SK-N-SH (cell line): Measurements from ENCODE around the gene SNAP91. TPM values are rescaled to one million over a fixed set of nuclear protein-coding genes. Genes with fewer than 3 reads are reported as not detected.

ENCODE experiments used
- CTCF ChIA-PET: fragments of 300-600, 350-600 bp; formaldehyde crosslinking; extraction: SDS; loops from one replicate; lab custom pipeline; 2021; lab: Yijun Ruan, JAX
- POLR2A ChIA-PET: fragments of 350-600 bp; sonication (Branson Sonifier 250); formaldehyde crosslinking; extraction: SDS; loops from one replicate; lab custom pipeline; 2020; ENCODE audit warnings: antibody characterized with exemption, inconsistent platforms; lab: Yijun Ruan, JAX
- DNase-seq: peaks from one replicate; pipeline ENCODE4 v3.0.0; 2012
- H2AFZ ChIP-seq: fragments of 200-600 bp; sonication (generic); 2 replicates; pipeline ENCODE4 v1.8.1; 2016; ENCODE audit warnings: antibody characterized with exemption, mild to moderate bottlenecking, low read depth
- H3F3A ChIP-seq: fragments of 200-600 bp; sonication (generic); replicated peaks from 2 replicates; pipeline ENCODE3; 2016; ENCODE audit warnings: antibody characterized with exemption, mild to moderate bottlenecking; ENCODE audit not compliant: insufficient read depth
- H3K27ac ChIP-seq, 2 experiments: fragments of 200-500 bp in 1 of 2; fragments of 200-600 bp in 1 of 2; sonication (Bioruptor generic) in 1 of 2; sonication (generic), shearing (Covaris generic) in 1 of 2; 2 replicates each; pipeline versions ENCODE4 v1.5.1 to v1.6.1; 2014 to 2016; ENCODE audit warnings: low read depth in 2 of 2, inconsistent platforms in 1 of 2, low read length in 1 of 2, mild to moderate bottlenecking in 1 of 2, mixed read lengths in 1 of 2
- H3K27me3 ChIP-seq: fragments of 200-600 bp; sonication (generic), shearing (Covaris generic); 2 replicates; pipeline ENCODE4 v1.6.1; 2016; ENCODE audit warnings: mixed run types; ENCODE audit not compliant: insufficient read depth
- H3K36me3 ChIP-seq, 2 experiments: fragments of 200-500 bp in 1 of 2; fragments of 200-600 bp in 1 of 2; sonication (Bioruptor generic) in 1 of 2; sonication (generic) in 1 of 2; replicated peaks in 1 of 2; 2 replicates each; pipeline versions ENCODE3 to v1.5.1; 2014 to 2016; ENCODE audit warnings: low read length in 1 of 2, mild to moderate bottlenecking in 1 of 2; ENCODE audit not compliant: insufficient read depth in 2 of 2, control insufficient read depth in 1 of 2
- H3K4me1 ChIP-seq, 2 experiments: fragments of 200-500 bp in 1 of 2; fragments of 200-600 bp in 1 of 2; sonication (Bioruptor generic) in 1 of 2; sonication (generic), shearing (Covaris generic) in 1 of 2; 2 replicates each; pipeline versions ENCODE4 v1.5.1 to v1.6.1; 2014 to 2016; ENCODE audit warnings: low read depth in 1 of 2, low read length in 1 of 2, mixed run types in 1 of 2; ENCODE audit not compliant: insufficient read depth in 2 of 2, control insufficient read depth in 1 of 2
- H3K4me2 ChIP-seq: fragments of 200-600 bp; sonication (generic), shearing (Covaris generic); 2 replicates; pipeline ENCODE4 v1.6.1; 2017; ENCODE audit warnings: mixed run types
- H3K4me3 ChIP-seq, 2 experiments: fragments of 200-500 bp in 1 of 2; fragments of 200-600 bp in 1 of 2; sonication (Bioruptor generic) in 1 of 2; sonication (generic), shearing (Covaris generic) in 1 of 2; 2 replicates each; pipeline versions ENCODE4 v1.5.1 to v1.8.1; 2014 to 2016; ENCODE audit warnings: low read depth in 2 of 2, inconsistent platforms in 1 of 2, low read length in 1 of 2, mild to moderate bottlenecking in 1 of 2, mixed read lengths in 1 of 2, moderate library complexity in 1 of 2
- H3K79me2 ChIP-seq: fragments of 200-600 bp; sonication (generic); 2 replicates; pipeline ENCODE4 v1.8.1; 2017; ENCODE audit warnings: mild to moderate bottlenecking; ENCODE audit not compliant: insufficient read depth
- H3K9ac ChIP-seq: fragments of 200-600 bp; sonication (generic); 2 replicates; pipeline ENCODE4 v1.6.1; 2017; ENCODE audit warnings: mixed run types
- H3K9me2 ChIP-seq: fragments of 200-600 bp; sonication (generic); 2 replicates; pipeline ENCODE4 v1.6.1; 2017; ENCODE audit warnings: mixed run types
- H3K9me3 ChIP-seq: fragments of 200-600 bp; sonication (generic); 2 replicates; pipeline ENCODE4 v1.6.1; 2017; ENCODE audit warnings: mixed run types, mild to moderate bottlenecking, moderate library complexity
- H4K20me1 ChIP-seq: fragments of 200-600 bp; sonication (generic); 2 replicates; pipeline ENCODE4 v1.6.1; 2017; ENCODE audit warnings: mild to moderate bottlenecking, mixed run types; ENCODE audit not compliant: insufficient read depth
- EP300 ChIP-seq, 2 experiments: IDR thresholded peaks; 2 replicates each; pipeline versions ENCODE4 v1.4.0 to v1.6.1; 2012; ENCODE audit warnings: borderline replicate concordance in 1 of 2, low read depth in 1 of 2, low read length in 1 of 2
- EZH2phosphoT487 ChIP-seq: fragments of 200-600 bp; sonication (generic); IDR thresholded peaks from 2 replicates; pipeline ENCODE4 v1.6.1; 2017; ENCODE audit warnings: low read depth, mixed run types, mild to moderate bottlenecking, antibody characterized with exemption, moderate library complexity, borderline replicate concordance
- FOSL2 ChIP-seq: IDR thresholded peaks from 2 replicates; pipeline ENCODE4 v1.4.0; 2012; ENCODE audit warnings: low read depth, mild to moderate bottlenecking, moderate library complexity, borderline replicate concordance
- FOXJ3 ChIP-seq: sonication (generic); formaldehyde crosslinking; IDR thresholded peaks from 2 replicates; pipeline ENCODE4 v1.5.1; 2020; ENCODE audit warnings: mild to moderate bottlenecking, missing genetic modification reagents
- FOXM1 ChIP-seq: IDR thresholded peaks from 2 replicates; pipeline ENCODE4 v1.4.0; 2012; ENCODE audit warnings: low read depth, mild to moderate bottlenecking
- GABPA ChIP-seq: IDR thresholded peaks from 2 replicates; pipeline ENCODE4 v1.4.0; 2012; ENCODE audit warnings: low read depth, mild to moderate bottlenecking
- JUND ChIP-seq: IDR thresholded peaks from 2 replicates; pipeline ENCODE4 v1.4.0; 2012
- NFIC ChIP-seq: IDR thresholded peaks from 2 replicates; pipeline ENCODE4 v1.4.0; 2012; ENCODE audit warnings: borderline replicate concordance
- NRF1 ChIP-seq: IDR thresholded peaks from 2 replicates; pipeline ENCODE4 v1.6.1; 2012; ENCODE audit warnings: low read depth, mild to moderate bottlenecking, low read length
- RCOR1 ChIP-seq: fragments of 150-350 bp; IDR thresholded peaks from 2 replicates; pipeline ENCODE4 v1.6.1; 2017; ENCODE audit warnings: antibody characterized with exemption, low read length
- RFX5 ChIP-seq: IDR thresholded peaks from 2 replicates; pipeline ENCODE4 v1.6.1; 2012; ENCODE audit warnings: mild to moderate bottlenecking, improper control_type of control experiment, low read length
- TCF12 ChIP-seq: IDR thresholded peaks from 2 replicates; pipeline ENCODE4 v1.4.0; 2012
- WGBS: methylation state at CpG from one replicate; pipeline ENCODE4 v1.1.6; 2017; ENCODE audit warnings: low lambda C conversion rate; 5-methylcytosine and 5-hydroxymethylcytosine counted together
- polyA plus RNA-seq, 3 experiments: library from polyadenylated mRNA; depleted of rRNA; stranded (reverse); fragments of >200 nt; gene quantifications; 2 replicates each; pipeline ENCODE4 v1.2.3, GENCODE V29; 2012
- TF ChIP-seq, protein P1 (sequence below): IDR thresholded peaks from 2 replicates; pipeline ENCODE4 v1.6.1; 2012; ENCODE audit warnings: mild to moderate bottlenecking, low read depth, low read length, moderate library complexity
- TF ChIP-seq, protein P2 (sequence below): fragments of 150-350 bp; IDR thresholded peaks from 2 replicates; pipeline ENCODE4 v1.6.1; 2016; ENCODE audit warnings: mild to moderate bottlenecking, low read depth, low read length
- TF ChIP-seq, protein P3 (sequence below): IDR thresholded peaks from 2 replicates; pipeline ENCODE4 v1.4.0; 2012; ENCODE audit warnings: low read depth, borderline replicate concordance
- TF ChIP-seq, protein P4 (sequence below): fragments of 150-350 bp; IDR thresholded peaks from 2 replicates; pipeline ENCODE4 v1.6.1; 2017; ENCODE audit warnings: antibody characterized with exemption, low read length, low read depth, borderline replicate concordance

The SNAP91 gene
- polyA plus RNA-seq, 1 of the 3 experiments (the other 2 are of a cell fraction): 0.64 TPM

DNA sequence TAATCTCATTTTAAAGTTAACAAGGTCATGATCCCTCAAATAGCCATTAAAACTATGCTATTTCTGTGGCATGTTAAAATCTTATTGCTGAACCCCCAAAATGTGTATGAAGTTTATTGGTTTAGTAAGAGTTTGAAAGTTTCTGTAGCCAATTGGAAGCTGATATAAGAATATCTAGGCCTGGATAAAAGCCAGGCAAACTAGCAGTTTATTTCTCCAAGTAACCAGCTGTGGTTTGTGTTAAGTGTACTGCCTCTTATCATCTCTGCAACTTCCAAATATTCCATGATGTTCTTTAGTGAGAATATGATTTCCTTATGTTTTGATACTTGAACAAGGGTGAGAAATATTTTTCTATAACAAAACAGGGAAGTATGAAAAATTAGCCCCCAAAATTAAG lies 119.8 kb downstream of the SNAP91 start:
- H4K20me1 ChIP-seq: no peaks in the 10 kb centered on the region
- CTCF ChIA-PET: interaction anchor here (2.4 kb wide), 1 partner anchor 26 kb away, joined by 8 read pairs; no protein-coding TSS in a partner anchor
- H3K9me3 ChIP-seq: no peaks in the 10 kb centered on the region
- no peaks in the 10 kb centered on the region for H3F3A ChIP-seq
- H3K9ac ChIP-seq: no peak overlapping the region
- H3K27ac ChIP-seq: no peak overlapping the region
- no peaks in the 10 kb centered on the region for H3K4me1 ChIP-seq
- no peak overlapping the region for H3K4me2 ChIP-seq
- H3K4me3 ChIP-seq: no peak overlapping the region
- peaks cover 0 to 11% of the 10 kb centered on the region in 2 experiments for H3K36me3 ChIP-seq
- POLR2A ChIA-PET: no interaction called here
- no peak overlapping the region for H2AFZ ChIP-seq
- H3K79me2 ChIP-seq: no peaks in the 10 kb centered on the region
- H3K27me3 ChIP-seq: no peaks in the 10 kb centered on the region
- H3K9me2 ChIP-seq: no peaks in the 10 kb centered on the region
- TF ChIP-seq NFIC: no peak
- TF ChIP-seq FOSL2: no peak
- TF ChIP-seq, protein P1, sequence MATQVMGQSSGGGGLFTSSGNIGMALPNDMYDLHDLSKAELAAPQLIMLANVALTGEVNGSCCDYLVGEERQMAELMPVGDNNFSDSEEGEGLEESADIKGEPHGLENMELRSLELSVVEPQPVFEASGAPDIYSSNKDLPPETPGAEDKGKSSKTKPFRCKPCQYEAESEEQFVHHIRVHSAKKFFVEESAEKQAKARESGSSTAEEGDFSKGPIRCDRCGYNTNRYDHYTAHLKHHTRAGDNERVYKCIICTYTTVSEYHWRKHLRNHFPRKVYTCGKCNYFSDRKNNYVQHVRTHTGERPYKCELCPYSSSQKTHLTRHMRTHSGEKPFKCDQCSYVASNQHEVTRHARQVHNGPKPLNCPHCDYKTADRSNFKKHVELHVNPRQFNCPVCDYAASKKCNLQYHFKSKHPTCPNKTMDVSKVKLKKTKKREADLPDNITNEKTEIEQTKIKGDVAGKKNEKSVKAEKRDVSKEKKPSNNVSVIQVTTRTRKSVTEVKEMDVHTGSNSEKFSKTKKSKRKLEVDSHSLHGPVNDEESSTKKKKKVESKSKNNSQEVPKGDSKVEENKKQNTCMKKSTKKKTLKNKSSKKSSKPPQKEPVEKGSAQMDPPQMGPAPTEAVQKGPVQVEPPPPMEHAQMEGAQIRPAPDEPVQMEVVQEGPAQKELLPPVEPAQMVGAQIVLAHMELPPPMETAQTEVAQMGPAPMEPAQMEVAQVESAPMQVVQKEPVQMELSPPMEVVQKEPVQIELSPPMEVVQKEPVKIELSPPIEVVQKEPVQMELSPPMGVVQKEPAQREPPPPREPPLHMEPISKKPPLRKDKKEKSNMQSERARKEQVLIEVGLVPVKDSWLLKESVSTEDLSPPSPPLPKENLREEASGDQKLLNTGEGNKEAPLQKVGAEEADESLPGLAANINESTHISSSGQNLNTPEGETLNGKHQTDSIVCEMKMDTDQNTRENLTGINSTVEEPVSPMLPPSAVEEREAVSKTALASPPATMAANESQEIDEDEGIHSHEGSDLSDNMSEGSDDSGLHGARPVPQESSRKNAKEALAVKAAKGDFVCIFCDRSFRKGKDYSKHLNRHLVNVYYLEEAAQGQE: no peak
- TF ChIP-seq NRF1: no peak
- no peak for TF ChIP-seq TCF12
- no peak for TF ChIP-seq EP300 (IDR thresholded peaks at IDR 0.05; ENCODE audit: borderline replicate concordance in 1 of 2, low read depth in 1 of 2, low read length in 1 of 2)
- TF ChIP-seq RCOR1: no peak
- no peak for DNase-seq

DNA sequence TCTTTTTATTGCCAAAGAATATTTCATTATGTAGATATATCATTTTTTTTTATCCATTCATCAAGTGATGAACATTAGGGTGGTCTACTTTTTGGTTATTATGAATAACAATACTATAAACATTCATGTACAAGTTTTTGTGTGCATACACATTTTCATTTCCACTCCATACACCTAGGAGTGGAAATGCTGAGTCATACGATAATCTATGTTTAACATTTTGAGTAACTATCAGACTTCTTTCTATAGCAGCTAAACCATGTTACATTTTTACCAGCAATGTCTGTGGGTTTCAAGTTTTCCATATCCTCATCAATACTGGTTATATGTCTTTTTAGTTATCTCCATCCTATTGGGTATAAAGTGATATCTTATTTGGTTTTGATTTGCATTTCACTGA lies 130.8 kb downstream of the SNAP91 start:
- Histone ChIP-seq H3K27ac (no peak overlapping the region), H3K9ac (no peak overlapping the region), H3K9me3 (no peaks in the 10 kb centered on the region), H3K4me1 (peaks cover 0 to 5% of the 10 kb centered on the region in 2 experiments; a peak in 1 of 4 replicates), H3K36me3 (peaks cover 0 to 30% of the 10 kb centered on the region in 2 experiments), H3F3A (no peaks in the 10 kb centered on the region), H3K4me3 (no peak overlapping the region), H4K20me1 (no peaks in the 10 kb centered on the region), H3K4me2 (no peak overlapping the region), H3K27me3 (no peaks in the 10 kb centered on the region), H3K79me2 (no peaks in the 10 kb centered on the region), H2AFZ (no peak overlapping the region), H3K9me2 (no peaks in the 10 kb centered on the region)
- DNase-seq: no peak
- ChIA-PET CTCF (no interaction called here), POLR2A (no interaction called here)
- WGBS: 85% methylated on average over 1 of the region's 1 CpG
- TF ChIP-seq GABPA (no peak), RCOR1 (no peak), FOXJ3 (CRISPR knock-in tag) (no peak), FOXM1 (no peak), RFX5 (no peak), NFIC (no peak), NRF1 (no peak), EZH2phosphoT487 (no peak), FOSL2 (no peak), JUND (no peak)
- TF ChIP-seq, protein P2, sequence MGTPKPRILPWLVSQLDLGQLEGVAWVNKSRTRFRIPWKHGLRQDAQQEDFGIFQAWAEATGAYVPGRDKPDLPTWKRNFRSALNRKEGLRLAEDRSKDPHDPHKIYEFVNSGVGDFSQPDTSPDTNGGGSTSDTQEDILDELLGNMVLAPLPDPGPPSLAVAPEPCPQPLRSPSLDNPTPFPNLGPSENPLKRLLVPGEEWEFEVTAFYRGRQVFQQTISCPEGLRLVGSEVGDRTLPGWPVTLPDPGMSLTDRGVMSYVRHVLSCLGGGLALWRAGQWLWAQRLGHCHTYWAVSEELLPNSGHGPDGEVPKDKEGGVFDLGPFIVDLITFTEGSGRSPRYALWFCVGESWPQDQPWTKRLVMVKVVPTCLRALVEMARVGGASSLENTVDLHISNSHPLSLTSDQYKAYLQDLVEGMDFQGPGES: no peak
- TF ChIP-seq, protein P1: no peak
- TF ChIP-seq, protein P3, sequence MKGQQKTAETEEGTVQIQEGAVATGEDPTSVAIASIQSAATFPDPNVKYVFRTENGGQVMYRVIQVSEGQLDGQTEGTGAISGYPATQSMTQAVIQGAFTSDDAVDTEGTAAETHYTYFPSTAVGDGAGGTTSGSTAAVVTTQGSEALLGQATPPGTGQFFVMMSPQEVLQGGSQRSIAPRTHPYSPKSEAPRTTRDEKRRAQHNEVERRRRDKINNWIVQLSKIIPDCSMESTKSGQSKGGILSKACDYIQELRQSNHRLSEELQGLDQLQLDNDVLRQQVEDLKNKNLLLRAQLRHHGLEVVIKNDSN: no peak
- TF ChIP-seq, protein P4, sequence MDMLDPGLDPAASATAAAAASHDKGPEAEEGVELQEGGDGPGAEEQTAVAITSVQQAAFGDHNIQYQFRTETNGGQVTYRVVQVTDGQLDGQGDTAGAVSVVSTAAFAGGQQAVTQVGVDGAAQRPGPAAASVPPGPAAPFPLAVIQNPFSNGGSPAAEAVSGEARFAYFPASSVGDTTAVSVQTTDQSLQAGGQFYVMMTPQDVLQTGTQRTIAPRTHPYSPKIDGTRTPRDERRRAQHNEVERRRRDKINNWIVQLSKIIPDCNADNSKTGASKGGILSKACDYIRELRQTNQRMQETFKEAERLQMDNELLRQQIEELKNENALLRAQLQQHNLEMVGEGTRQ: no peak
